ENCODE data around the gene TAB3.
"Not testable (repeated sequence)": the region's sequence is repeated elsewhere in the genome, so short reads cannot be mapped to it uniquely, and the experiment has no call there.

The TAB3 gene

DNA sequence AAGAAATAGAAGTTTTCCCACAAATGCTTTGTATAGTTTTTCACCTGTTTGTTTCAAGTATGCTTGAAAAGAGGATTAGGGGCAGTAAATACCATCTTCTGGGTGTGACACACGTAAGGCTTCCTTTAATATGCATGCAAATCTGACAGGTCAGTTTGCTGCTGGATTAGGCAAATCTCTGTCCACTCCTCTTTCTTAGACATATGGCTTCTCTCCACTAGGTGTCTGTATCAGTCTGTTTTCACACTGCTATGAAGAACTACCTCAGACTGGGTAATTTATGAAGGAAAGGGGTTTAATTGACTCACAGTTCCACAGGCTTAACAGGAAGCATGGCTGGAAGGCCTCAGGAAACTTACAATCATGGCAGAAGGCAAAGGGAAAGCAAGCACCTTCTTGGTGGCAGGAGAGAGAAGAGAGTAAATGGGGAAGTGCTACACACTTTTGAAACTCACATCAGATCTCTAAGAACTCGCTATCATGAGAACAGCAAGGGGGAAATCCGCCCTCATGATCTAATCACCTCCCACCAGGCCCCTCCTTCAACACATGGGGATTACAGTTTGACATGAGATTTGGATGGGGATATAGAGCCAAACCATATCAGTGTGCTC lies 66.9 kb downstream of the TAB3 start:
- H3K4me3 ChIP-seq (ENCODE audit: low read depth, low read length): no peak overlapping the region

DNA sequence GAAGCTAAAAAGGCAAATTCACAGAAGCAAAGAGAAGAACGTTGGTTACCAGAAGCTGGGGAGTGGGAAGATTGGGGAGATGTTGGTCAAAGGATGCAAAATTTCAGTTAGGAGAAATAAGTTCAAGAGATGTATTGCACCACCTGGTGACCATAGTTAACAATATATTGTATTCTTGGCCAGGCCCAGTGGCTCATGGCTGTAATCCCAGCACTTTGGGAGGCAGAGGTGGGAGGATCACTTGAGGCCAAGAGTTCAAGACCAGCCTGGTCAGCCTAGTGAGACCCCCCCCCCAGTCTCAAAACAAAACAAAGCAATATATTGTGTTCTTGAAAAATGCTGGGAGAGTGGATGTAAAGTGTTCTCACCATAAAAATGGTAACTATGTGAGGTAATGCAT lies 67.9 kb downstream of the TAB3 start:
- no peak overlapping the region for H3K4me3 ChIP-seq (ENCODE audit: low read depth, low read length)

DNA sequence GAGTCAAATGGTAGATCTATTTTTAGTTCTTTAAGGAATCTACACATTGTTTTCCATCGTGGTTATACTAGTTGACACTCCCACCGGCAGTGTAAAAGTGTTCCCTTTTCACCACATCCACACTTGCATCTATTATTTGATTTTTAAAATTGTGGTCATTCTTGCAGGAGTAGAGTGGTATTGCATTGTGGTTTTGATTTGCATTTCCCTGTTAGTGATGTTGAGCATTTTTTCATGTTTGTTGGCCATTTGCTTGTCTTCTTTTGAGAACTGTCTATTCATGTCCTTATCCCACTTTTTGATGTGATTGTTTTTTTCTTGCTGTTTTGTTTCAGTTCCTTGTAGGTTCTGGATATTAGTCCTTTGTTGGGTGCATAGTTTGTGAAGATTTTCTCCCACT lies 70.0 kb downstream of the TAB3 start:
- H3K4me3 ChIP-seq (ENCODE audit: low read depth, low read length): no peak overlapping the region

DNA sequence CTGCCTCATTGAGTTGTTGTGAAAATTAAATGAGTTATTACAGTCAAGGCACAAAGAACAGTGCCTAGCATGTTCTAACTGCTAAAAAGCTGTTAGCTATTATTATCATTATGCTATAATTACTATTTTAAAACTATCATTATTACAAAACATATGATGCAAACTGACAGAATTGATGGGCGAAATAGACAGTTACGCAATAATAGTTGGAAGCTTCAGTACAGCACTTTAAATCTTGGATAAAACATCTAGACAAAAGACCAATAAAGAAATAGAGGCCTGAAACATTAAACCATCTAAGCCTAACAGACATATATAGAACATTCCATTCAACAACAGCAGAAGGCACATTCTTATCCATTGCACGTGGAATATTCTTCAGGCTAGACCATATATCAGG lies 73.0 kb downstream of the TAB3 start:
- no peak overlapping the region for H3K4me3 ChIP-seq (ENCODE audit: low read depth, low read length)

DNA sequence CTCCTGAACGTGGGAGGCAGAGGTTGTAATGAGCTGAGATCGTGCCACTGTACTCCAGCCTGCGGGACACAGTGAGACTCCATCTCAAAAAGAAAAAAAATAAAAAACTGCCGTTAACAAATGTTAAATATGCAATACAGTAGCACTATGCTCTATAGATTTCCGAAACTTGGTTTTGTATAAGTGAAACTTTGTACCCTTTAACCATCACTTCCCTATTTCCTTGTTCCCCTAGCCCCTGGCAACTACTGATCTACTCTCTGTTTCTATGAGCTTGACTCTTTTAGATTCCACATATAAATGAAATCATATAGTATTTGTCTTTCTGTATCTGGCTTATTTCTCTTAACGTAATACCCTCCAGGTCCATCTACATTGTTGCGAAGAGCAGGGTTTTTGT lies 74.1 kb downstream of the TAB3 start:
- no peak overlapping the region for H3K4me3 ChIP-seq (ENCODE audit: low read depth, low read length)

DNA sequence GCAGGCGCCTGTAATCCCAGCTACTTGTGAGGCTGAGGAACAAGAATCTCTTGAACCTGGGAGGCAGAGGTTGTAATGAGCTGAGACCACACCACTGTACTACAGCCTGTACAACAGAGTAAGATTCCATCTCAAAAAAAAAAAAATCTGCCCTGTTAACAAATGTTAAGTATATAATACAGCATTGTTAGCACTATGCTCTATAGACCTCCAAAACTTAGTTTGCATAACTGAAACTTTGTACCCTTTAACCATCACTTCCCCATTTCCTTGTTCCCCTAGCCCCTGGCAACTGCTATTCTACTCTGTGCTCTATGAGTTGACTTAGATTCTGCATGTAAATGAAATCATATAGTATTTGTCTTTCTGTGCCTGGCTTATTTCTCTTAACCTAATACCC lies 76.7 kb downstream of the TAB3 start:
- H3K4me3 ChIP-seq (ENCODE audit: low read depth, low read length): no peak overlapping the region

DNA sequence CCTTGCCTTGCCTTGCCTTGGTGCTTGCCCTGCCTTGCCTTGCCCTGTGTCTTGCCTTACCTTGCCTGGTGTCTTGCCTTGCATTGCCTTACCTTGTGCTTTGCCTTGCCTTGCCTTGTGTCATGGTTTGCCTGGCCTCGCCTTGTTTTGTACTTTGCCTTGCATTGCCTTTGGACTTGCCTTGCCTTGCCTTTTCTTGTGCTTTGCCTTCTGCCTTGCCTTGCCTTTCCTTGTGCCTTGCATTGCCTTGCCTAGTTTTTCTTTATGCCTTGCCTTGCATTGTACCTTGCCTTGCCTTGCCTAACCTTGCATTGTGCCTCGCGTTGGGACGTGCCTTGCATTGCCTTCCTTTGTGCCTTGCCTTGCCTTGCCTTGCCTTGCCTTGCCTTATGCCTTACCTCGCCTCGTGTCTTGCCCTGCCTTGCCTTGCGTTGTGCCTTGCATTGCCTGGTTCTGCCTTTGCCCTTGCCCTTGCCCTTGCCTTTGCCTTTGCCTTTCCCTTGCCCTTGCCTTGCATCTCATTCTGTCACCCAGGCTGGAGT lies 82.8 kb downstream of the TAB3 start:
- H3K4me3 ChIP-seq (ENCODE audit: low read depth, low read length): no peak overlapping the region

DNA sequence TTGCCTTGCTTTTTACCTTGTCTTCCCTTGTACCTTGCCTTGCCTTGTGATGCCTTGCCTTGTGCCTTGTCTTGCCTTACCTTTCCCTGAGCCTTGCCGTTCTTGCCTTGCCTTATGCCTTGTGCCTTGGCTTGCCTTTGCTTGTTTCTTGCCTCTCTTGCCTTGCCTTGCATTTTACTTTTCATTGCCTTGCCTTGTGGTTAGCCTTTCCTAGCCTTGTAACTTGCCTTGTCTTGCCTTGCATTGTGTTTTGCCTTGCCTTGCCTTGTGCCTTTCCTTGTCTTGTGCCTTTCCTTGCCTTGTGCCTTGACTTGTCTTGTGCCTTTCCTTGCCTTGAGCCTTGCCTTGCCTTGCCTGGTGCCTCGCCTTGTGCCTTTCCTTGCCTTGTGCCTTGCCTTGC lies 84.6 kb downstream of the TAB3 start:
- no peak overlapping the region for H3K4me3 ChIP-seq (ENCODE audit: low read depth, low read length)

DNA sequence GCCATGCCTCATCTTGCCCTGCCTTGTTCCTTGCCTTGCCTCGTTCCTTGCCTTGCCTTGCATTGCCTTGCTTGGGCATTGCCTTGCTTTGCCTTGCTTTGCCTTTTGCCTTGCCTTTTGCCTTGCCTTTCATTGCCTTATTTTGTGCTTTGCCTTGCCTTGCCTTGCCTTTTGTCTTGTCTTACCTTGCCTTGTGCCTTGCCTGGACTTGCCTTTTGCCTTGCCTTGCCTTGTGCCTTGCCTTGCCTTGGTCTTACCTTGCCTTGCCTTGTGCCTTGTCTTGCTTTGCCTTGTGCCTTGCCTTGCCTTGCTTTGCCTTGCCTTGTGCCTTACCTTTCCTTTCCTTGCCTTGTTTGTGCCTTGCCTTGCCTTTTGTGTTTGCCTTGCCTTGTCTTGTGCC lies 88.2 kb downstream of the TAB3 start:
- H3K4me3 ChIP-seq (ENCODE audit: low read depth, low read length): no peak overlapping the region

DNA sequence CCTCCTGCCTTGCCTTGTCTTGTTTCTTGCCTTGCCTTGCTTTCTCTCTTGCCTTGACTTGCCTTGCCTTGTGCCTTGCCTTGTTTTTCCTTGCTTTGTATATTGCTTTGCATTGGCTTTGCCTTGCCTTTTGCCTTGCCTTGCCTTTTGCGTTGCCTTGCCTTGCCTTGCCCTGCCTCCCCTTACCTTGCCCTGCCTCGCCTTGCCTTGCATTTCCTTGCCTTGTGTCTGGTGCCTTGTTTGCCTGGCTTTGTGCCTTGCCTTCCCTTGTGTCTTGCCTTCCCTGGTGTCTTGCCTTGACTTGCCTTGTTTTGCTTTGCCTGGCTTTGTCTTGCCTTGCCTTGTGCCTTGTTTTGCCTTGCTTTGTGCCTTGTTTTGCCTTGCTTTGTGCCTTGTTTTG lies 89.7 kb downstream of the TAB3 start:
- no peak overlapping the region for H3K4me3 ChIP-seq (ENCODE audit: low read depth, low read length)

DNA sequence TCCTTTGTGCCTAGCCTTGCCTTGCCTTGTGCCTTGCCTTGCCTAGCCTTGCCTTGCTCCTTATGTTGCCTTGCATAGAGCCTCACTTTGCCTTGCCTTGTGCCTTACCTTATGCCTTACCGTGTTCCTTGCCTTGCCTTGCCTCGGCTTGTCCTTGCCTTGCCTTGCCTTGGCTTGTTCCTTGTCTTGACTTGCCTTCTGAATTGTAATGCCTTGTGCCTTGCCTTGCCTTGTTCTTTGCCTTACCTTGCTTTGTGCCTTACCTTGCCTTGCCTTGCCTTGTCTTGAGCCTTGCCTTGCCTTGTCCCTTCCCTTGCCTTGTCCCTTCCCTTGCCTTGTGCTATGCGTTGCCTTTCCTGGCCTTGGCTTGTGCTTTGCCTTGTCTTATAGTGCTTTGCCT lies 90.2 kb downstream of the TAB3 start:
- no peak overlapping the region for H3K4me3 ChIP-seq (ENCODE audit: low read depth, low read length)

DNA sequence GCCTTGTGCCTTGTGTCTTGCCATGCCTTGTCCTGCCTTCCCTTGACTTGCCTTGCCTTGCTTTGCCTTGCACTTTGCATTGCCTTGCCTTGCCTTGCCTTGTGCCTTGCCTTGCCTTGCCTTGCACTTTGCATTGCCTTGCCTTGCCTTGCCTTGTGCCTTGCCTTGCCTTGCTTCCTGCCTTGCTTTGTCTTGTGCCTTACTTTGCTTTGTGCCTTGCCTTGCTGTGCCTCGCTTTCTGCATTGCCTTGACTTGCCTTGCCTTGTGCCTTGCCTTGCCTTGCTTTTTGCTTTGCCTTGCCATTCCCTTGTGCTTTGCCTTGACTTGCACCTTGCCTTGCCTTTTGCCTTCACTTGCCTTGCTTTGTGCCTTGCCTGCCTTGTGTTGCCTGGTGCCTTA lies 91.8 kb downstream of the TAB3 start:
- not testable (repeated sequence) for H3K4me3 ChIP-seq (ENCODE audit: low read depth, low read length)

DNA sequence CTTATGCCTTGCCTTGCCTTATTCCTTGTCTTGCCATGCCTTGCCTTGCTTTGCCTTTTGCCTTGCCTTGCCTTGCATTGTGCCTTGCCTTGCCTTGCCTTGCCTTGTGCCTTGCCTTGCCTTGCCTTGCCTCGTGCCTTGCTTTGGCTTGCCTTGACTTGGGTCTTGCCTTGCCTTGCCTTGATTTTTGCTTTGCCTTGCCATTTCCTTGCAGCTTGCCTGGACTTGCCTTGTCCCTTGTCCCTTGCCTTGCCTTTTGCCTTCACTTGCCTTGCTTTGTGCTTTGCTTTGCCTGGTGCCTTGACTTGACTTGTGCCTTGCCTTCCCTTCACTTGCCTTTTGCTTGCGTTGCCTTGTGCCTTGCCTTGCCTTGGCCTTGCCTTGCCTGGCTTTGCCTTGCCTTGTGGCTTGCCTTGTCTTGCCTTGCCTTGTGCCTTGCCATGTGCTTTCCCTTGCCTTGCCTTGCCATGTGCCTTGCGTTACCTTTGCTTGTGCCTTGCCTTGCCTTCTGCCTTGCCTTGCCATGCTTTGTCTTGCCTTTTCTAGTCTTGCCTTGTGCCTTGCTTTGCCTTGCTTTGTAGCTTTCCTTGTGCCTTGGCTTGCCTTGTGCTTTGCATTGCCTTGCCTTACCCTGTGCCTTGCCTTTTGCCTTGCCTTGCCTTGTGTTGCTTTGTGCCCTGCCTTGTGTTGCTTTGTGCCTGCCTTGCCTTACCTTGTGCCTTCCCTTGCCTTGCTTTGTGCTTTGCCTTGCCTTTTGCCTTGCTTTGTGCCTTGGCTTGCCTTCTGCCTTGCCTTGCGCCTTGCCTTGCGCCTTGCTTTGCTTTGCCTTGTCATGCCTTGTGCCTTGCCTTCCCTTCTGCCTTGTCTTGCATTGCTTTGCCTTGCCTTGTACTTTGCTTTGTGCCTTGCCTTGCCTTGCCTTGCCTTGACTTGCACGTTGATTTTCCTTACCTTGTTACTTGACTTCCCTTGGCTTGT lies 92.8 kb downstream of the TAB3 start:
- no peak overlapping the region for H3K4me3 ChIP-seq (ENCODE audit: low read depth, low read length)

DNA sequence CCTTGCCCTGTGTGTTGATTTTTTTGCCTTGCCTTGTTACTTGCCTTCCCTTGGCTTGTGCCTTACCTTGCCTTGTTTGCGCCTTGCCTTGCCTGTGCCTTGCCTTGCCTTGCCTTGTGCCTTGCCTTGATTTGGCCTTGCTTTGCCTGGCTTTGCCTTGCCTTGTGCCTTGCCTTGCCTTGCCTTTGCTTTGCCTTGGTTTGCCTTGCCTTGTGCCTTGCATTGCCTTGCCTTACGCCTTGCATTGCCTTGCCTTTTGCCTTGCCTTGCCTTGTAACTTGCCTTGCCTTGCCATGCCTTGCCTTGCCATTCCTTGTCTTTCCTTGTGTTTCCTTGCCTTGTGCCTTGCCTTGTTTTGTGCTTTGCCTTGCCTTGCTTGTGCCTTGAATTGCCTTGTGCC lies 94.6 kb downstream of the TAB3 start:
- no peak overlapping the region for H3K4me3 ChIP-seq (ENCODE audit: low read depth, low read length)

DNA sequence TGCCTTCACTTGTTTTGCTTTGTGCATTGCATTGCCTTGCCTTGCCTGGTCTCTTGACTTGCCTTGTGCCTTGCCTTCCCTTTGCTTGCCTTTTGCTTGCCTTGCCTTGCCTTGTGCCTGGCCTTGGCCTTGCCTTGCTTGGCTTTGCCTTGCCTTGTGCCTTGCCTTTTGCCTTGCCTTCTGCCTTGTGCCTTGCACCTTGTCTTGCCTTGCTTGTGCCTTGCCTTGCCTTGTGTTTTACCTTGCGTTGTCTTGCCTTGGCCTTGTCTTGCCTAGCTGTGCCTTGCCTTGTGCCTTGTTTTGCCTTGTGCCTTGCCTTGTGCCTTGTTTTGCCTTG lies 95.3 kb downstream of the TAB3 start:
- no peak overlapping the region for H3K4me3 ChIP-seq (ENCODE audit: low read depth, low read length)

DNA sequence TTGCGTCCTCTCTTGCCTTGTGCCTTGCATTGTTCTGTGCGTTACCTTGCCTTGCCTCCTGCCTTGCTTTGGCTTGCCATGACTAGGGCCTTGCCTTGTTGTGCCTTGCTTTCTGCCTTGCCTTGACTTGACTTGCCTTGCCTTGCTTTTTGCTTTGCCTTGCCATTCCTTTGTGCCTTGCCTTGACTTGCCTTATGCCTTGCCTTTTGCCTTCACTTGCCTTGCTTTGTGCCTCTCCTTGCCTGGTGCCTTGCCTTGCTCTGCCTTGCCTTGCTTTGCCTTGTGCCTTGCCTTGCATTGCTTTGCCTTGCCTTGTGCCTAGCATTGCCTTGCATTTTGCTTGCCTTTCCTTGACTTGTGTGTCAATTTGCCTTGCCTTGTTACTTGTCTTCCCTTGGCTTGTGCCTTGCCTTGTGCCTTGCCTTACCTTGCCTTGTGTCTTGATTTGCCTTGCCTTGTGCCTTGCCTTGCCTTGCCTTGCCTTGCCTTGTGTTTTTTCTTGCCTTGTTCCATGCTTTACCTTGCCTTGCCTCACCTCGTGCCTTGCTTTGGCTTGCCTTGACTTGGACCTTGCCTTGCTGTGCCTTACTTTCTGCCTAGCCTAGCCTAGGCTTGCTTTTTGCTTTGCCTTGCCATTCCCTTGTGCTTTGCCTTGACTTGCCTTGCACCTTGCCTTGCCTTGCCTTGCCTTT lies 95.8 kb downstream of the TAB3 start:
- no peak overlapping the region for H3K4me3 ChIP-seq (ENCODE audit: low read depth, low read length)

DNA sequence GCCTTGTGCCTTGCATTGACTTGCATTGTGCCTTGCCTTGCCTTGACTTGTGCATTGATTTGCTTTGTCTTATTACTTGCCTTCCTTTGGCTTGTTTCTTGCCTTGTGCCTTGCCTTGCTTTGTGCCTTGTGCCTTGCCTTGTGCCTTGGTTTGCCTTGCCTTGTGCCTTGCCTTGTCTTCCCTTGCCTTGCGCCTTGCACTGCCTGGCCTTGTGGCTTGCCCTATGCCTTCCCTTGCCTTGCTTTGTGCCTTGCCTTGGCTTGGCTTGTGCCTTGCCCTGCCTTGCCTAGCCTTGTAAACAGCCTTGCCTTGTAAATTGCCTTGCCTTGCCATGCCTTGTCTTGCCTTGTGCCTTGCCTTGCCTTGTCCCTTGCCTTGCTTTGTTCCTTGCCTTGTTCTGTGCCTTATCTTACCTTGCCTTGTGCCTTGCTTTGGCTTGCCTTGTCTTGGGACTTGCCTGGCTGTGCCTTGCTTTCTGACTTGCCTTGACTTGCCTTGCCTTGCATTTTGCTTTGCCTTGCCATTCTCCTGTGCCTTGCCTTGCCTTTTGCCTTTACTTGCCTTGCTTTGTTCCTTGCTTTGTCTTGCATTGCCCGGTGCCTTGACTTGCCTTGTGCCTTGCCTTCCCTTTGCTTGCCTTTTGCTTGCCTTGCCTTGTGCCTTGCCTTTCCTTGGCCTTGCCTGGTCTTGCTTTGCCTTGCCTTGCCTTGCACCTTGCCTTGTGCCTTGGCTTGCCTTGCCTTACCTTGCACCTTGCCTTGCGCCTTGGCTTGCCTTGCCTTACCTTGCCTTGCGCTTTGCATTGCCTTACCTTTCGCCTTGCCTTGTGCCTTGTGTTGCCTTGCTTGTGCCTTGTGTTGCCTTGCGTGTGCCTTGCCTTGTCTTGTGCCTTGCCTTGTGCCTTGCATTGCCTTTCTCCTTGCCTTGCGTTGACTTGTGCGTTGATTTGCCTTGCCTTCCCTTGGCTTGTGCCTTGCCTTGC lies 97.5 kb downstream of the TAB3 start:
- H3K4me3 ChIP-seq (ENCODE audit: low read depth, low read length): no peak overlapping the region

DNA sequence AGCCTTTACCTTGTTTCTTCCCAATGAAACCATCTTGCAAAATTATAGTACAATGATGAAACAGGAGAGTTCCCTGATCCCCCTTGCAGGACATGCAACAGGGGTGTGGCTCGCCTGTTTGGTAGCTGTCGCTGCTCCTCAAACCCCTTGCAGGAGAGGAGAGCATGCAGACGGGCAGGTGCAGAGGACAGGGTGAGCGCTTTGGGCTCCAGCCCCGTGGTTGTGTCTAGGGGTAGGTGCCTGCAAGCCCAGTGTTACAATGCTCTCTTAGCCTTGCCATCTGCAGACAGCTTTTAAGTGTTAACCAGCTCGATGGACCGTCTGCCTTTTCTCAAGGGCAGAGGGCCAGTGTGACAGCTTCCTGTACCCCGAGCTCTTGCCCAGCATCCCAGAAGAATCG lies 102.0 kb downstream of the TAB3 start:
- H3K4me3 ChIP-seq (ENCODE audit: low read depth, low read length): no peak overlapping the region

DNA sequence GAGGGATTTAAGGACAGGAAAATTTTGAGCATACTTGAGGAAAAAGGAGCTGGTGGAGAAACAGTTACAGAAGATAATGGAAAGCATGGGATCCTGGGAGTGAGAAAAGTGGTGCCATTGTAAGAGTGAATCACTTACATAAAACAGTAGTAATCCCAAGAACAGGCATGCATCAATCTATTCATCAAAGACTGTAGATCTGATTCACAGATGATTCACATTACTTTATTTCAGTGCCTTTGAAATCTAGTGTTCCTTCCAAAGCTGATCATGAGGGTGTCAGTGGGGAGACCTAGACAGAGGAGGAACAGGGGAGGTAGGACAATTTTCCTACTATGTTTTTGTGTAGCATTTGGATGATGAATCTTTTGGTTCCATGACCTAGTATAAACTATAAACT lies 102.7 kb downstream of the TAB3 start:
- H3K4me3 ChIP-seq (ENCODE audit: low read depth, low read length): no peak overlapping the region

DNA sequence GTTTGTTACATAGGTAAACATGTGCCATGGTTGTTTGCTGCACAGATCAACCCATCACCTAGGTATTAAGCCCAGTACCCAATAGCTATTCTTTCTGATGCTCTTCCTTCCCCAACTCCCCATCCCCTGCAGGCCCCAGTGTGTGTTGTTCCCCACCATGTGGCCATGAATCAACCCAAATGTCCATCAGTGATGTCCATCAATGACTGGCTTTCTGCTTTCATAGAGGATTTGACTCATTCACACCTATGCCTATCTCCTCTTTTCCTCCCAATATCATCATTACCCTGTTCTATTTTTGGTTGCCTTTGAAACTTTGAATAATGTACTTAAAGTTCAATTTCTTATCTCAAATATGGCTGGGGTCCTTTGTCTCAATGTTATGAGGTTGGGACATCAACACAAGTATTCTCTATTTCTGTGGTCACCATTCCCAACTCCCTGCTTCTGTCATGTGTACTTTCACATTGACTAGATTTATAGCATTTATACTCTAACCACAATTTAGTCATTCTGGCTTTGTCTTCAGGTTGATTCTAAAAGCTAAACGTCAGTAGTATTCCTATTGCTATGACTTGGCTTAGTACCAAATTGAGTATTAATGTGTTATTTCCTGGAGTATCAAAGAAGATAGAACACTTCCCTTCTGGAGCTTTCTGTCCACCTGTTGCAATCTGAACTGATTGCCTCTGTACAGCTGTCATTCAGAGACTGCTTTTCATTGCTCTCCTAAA lies 107.2 kb downstream of the TAB3 start:
- no peak overlapping the region for H3K4me3 ChIP-seq (ENCODE audit: low read depth, low read length)

Measured in iPS-11a (cell line).